NCI-H524 treated with DMSO at 0.1 percent for 48 hours (cell line): Measurements from ENCODE around the gene SLC6A8.
"Not testable (repeated sequence)": the region's sequence is repeated elsewhere in the genome, so short reads cannot be mapped to it uniquely, and the experiment has no call there.

Source experiments
- DNase-seq: peaks from one replicate; lab custom pipeline; 2025; lab: John Stamatoyannopoulos, UW

The SLC6A8 gene

DNA sequence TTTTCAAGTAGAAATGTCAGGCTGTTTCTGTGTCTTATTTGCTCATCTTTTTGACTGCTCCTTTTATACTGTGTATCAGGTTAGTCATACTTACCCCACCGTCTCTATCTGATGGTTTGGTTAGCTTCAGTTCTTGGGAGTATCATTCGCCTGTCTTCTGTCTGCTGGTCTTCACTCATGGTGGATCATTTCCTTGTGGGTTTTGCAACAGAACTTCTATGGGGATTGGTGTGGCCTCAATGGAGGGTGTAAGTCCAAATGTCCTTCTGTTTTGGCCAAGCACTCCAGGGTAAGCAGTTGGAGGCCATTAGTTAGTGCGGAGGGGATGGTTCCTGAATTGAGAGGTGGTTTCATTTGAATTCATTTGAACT is 44.1 kb downstream of the SLC6A8 start:
- no peak for DNase-seq

DNA sequence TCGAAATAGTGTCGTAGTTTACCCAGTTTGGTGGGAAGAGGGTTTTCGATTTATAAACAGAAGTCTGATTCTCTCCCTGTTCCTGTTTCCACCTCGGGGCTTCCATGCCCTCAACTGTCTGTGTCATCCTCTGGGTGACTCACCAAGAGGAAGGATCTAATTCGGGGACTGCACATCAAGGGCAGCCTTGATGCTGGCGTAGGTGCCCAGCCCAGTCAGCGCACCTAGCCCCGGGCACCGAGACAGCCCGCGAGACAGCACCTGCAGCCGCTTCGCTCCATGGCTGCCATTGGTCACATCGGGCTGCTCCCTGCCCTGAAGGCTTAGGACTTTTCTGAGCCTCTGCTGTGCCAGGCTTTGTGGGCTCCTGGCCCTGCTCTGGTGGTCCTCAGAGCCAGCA is 44.7 kb downstream of the SLC6A8 start:
- no peak for DNase-seq

DNA sequence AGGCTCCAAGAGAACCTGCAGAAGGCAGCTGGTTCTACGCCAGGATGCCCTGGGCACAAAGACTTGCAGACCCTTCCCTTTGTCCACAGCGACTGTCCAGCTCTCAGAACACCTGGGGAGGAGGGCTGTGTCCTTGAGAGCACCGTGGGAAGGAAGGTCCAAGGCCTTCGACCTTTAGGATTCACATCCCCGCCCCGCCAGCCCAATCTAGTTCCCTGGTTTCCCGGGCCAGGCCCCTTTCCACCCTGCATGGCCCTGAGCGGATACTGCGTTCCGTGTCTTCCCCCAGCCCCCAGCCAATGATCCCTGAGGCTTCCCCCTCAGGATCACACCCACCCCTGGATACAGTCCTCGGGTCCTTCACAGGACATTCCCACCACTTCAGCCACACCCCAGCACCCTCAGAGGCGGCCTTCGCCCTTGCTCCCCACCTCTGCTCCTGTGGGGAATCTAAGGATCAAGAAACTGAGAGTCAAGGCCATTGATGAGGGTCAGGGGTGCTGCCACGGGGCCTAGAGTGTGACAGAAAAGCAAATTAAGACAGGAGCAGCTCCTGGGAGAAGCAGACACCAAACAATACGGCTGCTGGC is 46.0 kb downstream of the SLC6A8 start:
- DNase-seq, result no peak

DNA sequence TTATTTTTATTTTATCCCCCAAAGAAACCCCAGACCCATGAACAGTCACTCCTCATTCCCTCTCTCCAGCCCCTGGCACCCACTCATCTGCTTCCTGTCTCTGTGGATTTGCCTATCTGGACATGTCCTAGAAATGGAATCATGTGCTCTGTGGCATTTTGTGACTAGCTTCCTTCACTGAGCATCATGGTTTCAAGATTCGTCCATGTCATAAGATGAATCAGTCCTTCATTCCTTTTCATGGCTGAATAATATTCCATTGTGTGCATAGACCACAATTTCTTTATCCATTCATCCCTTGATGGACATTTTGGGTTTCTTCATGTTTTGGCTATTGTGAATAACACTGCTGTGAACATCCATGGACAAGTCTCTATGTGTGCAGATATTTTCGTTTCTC is 47.1 kb downstream of the SLC6A8 start:
- DNase-seq, result no peak

DNA sequence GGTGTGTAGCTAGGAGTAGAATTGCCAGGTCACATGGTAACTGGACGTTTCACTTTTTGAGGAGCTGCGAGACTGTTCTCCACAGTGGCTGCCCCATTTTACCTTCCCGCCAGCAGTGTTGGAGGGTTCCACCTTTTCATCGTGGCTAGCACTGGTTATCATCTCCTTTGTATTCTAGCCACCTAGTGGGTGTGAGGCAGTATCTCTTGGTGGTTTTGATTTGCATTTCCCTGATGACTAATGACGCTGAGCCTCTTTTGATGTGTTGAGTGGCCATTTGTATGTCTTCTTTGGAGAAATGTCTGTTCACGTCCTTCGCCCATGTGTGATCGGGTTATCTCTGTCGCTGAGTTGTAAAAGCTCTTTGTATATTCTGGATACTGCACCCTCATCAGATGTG is 47.5 kb downstream of the SLC6A8 start:
- DNase-seq, result no peak

DNA sequence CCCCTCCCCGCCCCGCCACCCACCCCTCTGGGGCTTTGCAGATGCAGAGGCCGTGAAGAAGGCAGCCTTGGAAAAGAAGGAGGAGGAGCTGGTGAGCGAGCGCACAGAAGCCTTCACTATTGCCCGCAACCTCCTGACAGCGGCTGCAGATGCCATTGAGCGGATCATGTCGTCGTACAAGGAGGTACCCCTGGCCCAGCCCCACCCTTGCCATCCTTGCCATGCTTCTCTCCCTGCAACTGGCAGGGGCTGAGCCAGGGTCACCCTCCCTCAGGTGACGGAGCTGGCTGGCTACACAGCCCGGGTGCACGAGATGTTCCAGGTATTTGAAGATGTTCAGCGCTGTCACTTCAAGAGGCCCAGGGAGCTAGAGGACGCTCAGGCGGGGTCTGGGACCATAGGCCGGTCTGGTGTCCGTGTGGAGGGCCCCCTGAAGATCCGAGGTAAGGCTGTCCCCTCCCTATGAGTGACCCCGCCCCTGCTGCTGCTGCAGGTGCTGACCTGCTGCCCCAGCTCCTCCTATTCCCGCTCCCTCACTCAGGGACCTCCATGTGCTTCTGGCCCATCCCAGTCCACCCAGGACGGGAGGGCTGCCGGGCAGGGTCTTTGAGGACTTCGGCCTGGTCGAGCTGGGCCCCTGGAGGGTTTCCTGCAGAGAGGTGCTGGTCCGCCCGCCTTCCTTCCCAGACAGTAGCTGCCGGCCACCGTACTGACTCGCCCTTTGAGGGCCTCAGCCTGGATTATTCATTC is 48.5 kb downstream of the SLC6A8 start:
- no peak for DNase-seq

- no peak for DNase-seq
Observed at GRCh38 chrX:153736871-153737441, 49.2 kb downstream of the SLC6A8 start.

GRCh38 chrX:153738056-153738605 is 50.4 kb downstream of the SLC6A8 start:
- DNase-seq, result no peak

DNA sequence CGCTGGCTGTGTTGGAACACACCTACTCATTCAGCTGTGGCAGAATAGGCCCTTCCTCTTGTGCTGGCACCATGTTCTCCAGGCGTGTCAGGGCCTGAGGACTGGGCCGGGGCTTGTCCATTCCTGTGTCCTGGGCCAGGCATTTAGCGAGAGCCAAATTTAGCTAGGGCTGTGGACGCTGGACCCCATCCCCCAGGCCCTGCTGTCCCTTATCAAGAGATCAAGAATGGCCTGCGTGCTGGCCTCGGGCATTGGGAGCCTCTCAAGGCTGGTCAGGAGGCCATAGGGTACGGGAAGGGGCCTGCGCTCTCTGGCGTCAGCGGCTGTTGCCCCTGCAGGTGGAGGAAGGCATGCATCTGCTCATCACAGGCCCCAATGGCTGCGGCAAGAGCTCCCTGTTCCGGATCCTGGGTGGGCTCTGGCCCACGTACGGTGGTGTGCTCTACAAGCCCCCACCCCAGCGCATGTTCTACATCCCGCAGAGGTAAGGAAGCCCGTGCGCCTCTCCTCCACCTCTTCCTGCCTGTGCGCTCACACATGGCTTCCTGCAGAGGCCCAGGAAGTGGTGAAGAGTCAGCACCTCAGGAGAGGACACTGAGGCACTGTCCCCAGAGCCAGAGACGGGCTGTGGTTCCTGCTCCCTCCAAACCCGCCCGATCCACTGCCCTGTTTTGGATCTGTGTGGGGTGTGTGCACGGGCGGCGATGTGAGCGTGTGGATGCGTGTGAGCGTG is 52.2 kb downstream of the SLC6A8 start:
- DNase-seq, result no peak

DNA sequence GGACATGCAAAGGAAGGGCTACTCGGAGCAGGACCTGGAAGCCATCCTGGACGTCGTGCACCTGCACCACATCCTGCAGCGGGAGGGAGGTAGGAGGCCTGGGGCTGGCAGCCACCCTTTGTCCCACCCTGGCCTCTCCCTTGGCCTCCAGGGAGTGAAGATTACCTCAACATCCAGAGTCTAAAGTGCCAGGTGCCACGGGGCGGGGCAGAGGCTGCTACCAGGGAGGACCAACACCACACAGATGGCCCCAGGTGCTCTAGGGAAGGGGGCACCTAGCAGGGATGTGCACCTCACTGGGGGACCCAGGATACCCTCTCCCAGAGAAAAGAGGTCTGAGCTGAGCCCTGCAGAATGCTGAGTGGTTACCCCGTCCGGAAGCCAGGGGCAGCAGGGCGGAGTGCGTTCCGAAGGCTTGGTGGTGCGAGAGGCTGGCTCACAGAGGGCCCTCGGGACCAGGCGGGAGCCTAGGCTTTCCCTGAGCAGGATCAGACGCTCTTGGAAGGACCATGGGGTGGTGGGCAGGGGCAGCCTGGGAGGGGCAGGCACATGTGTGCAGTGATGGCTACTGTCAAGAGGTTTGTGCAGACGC is 53.0 kb downstream of the SLC6A8 start:
- DNase-seq, result no peak

DNA sequence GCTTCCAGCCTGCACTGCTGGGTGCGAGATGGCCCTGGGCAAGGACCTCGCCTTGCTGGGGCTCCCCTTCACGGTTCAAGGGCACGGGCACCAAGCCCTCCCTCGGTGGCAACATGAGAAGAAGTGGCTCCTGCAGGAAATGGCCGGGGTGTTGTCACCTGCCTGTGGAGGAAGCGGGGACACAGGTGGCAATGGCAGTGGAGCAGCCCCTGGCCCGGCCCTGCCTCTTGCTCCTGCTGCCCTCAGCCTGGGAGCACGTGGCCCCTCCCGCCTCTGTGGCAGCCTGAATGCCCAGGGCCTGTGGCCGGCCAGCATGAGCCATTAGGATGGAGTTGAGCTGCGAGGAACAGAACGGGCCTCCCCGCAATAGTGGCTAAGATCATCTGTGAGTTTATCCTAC is 53.7 kb downstream of the SLC6A8 start:
- no peak for DNase-seq

DNA sequence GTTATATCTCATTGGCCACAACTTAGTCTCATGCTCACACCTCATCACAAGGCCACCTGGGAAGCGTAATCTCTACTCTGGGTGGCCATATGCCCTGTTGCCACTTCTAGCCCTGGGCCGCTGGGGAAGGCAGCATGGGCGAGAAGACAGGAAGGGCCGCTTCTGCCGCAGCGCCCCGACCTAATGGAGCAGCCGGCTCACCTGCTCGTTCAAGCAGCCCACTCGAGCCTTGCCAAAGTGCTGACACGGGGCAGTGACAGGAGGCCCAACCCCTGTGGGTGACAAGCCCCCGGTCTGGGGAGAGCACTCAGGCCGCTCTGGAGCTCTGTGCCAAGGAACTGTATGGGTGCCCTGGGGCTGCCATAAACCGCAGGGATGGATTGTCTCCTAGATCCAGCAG is 54.4 kb downstream of the SLC6A8 start:
- not testable (repeated sequence) for DNase-seq

DNA sequence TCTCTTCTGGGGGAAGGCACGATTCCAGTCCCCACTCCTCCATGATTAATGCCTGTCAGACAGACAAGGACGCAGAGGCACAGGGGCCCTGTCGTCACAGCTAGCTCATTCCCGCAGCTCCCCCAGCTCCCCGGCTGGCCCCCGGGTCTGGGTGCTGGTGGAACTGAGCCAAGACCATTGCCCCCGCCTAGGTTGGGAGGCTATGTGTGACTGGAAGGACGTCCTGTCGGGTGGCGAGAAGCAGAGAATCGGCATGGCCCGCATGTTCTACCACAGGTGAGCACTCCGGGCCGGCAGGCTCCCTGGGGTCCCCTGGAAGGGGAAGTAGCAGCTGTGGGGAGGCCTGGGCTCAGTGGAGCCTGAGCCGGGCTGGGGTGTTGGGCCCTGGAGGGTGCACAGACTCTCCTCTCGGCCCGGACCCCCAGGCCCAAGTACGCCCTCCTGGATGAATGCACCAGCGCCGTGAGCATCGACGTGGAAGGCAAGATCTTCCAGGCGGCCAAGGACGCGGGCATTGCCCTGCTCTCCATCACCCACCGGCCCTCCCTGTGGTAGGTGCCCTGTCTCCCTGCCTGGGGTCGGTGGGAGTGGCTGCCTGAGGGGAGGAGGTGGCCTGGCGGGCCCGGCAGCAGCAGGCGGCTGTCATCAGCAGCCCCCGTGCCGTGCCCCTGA is 55.2 kb downstream of the SLC6A8 start:
- not testable (repeated sequence) for DNase-seq

- DNase-seq, result not testable (repeated sequence)
Observed at GRCh38 chrX:153743468-153744209, 55.9 kb downstream of the SLC6A8 start.

GRCh38 chrX:153744210-153745066 is 56.7 kb downstream of the SLC6A8 start:
- no peak for DNase-seq

GRCh38 chrX:153745067-153745433 is 57.3 kb downstream of the SLC6A8 start:
- DNase-seq, result not testable (repeated sequence)
